Endothelial cell of umbilical vein (primary cell): ENCODE measurements around the gene NANOS3. TPM values are rescaled to one million over a fixed set of nuclear protein-coding genes. Genes with fewer than 3 reads are reported as not detected.
A peak's percentile ranks its signal among the peaks of the same experiment; 100 is the strongest.

Source experiments
- BruUV-seq: library from RNA; stranded (reverse); fragments of 400-500 nt; replicated peaks from 2 replicates; lab custom pipeline; 2021; lab: Mats Ljungman, UMichigan
- CTCF ChIA-PET: fragments of 300-600, 350-600 bp; sonication (Branson Sonifier 250); formaldehyde crosslinking; loops from one replicate; lab custom pipeline; 2021; ENCODE audit warnings: antibody characterized with exemption, inconsistent platforms; lab: Charles Lee
- POLR2A ChIA-PET: fragments of 300-600, 350-600 bp; sonication (Branson Sonifier 250); formaldehyde crosslinking; loops from one replicate; lab custom pipeline; 2021; ENCODE audit warnings: antibody characterized with exemption, inconsistent platforms; lab: Charles Lee
- DNase-seq: peaks from one replicate; pipeline ENCODE4 v3.0.0-alpha.2; 2011; ENCODE audit warnings: low read depth, low spot score
- FAIRE-seq: peaks from 2 replicates; lab custom pipeline; 2011; peaks lifted over from hg19 to GRCh38; lab: Jason Lieb, UNC
- H2AFZ ChIP-seq: 2 replicates; pipeline ENCODE4 v1.6.0; 2012; ENCODE audit warnings: low read depth, low read length, control low read depth, inconsistent platforms
- H3K27ac ChIP-seq: 2 replicates; pipeline ENCODE4 v1.5.1; 2011; ENCODE audit warnings: low read depth, mild to moderate bottlenecking, control low read depth, low read length, moderate library complexity; ENCODE audit not compliant: insufficient read depth
- H3K27me3 ChIP-seq, 2 experiments: 2 replicates each; pipeline versions ENCODE4 v1.6.0 to v1.6.1; 2011; ENCODE audit warnings: low read length in 2 of 2, mixed read lengths in 1 of 2; ENCODE audit not compliant: control insufficient read depth in 2 of 2, insufficient read depth in 2 of 2
- H3K36me3 ChIP-seq, 2 experiments: 2 replicates in 1 of 2; 3 replicates in 1 of 2; pipeline ENCODE4 v1.5.1; 2011; ENCODE audit warnings: low read length in 2 of 2, mild to moderate bottlenecking in 1 of 2, moderate library complexity in 1 of 2; ENCODE audit not compliant: control insufficient read depth in 2 of 2, insufficient read depth in 2 of 2; ENCODE audit errors: extremely low read depth in 1 of 2
- H3K4me1 ChIP-seq: 3 replicates; pipeline ENCODE4 v1.5.1; 2011; ENCODE audit warnings: mild to moderate bottlenecking, low read length; ENCODE audit not compliant: control insufficient read depth, insufficient read depth; ENCODE audit errors: extremely low read depth
- H3K4me2 ChIP-seq: 2 replicates; pipeline ENCODE4 v1.6.1; 2011; ENCODE audit warnings: low read length, control low read depth, mixed read lengths; ENCODE audit not compliant: insufficient read depth
- H3K4me3 ChIP-seq, 3 experiments: fragments of 200-600 bp in 1 of 3; sonication (generic), shearing (Covaris generic) in 1 of 3; replicated peaks in 1 of 3; 2 replicates each; pipeline ENCODE4 v1.5.1; 2011 to 2016; ENCODE audit warnings: control low read depth in 3 of 3, low read length in 3 of 3, mild to moderate bottlenecking in 2 of 3, inconsistent platforms in 1 of 3, low read depth in 1 of 3, moderate library complexity in 1 of 3; ENCODE audit not compliant: insufficient read depth in 1 of 3
- H3K79me2 ChIP-seq: 2 replicates; pipeline ENCODE4 v1.6.0; 2012; ENCODE audit warnings: low read length, inconsistent platforms; ENCODE audit not compliant: control insufficient read depth, insufficient read depth
- H3K9ac ChIP-seq: replicated peaks from 2 replicates; pipeline ENCODE3; 2011; ENCODE audit warnings: low read length, control low read depth; ENCODE audit not compliant: insufficient read depth; ENCODE audit errors: extremely low read depth
- H3K9me1 ChIP-seq: replicated peaks from 3 replicates; pipeline ENCODE4 v1.6.0; 2011; ENCODE audit warnings: mild to moderate bottlenecking, low read length; ENCODE audit not compliant: control insufficient read depth, insufficient read depth; ENCODE audit errors: extremely low read depth
- H3K9me3 ChIP-seq: replicated peaks from 2 replicates; pipeline ENCODE4 v1.5.1; 2012; ENCODE audit warnings: low read length, inconsistent platforms; ENCODE audit not compliant: control insufficient read depth, insufficient read depth
- H4K20me1 ChIP-seq: replicated peaks from 2 replicates; pipeline ENCODE3; 2011; ENCODE audit warnings: mild to moderate bottlenecking, low read length; ENCODE audit not compliant: control insufficient read depth, insufficient read depth; ENCODE audit errors: extremely low read depth
- EZH2 ChIP-seq: IDR thresholded peaks from 2 replicates; pipeline ENCODE4 v1.6.1; 2012; ENCODE audit warnings: borderline replicate concordance, low read depth, mild to moderate bottlenecking, moderate library complexity, low read length, inconsistent platforms; ENCODE audit not compliant: severe bottlenecking
- FOS ChIP-seq: IDR thresholded peaks from 2 replicates; pipeline ENCODE4 v1.6.1; 2011; ENCODE audit warnings: mild to moderate bottlenecking, low read length, moderate library complexity, borderline replicate concordance; ENCODE audit not compliant: insufficient read depth
- GATA2 ChIP-seq: IDR thresholded peaks from 2 replicates; pipeline ENCODE4 v1.7.0; 2011; ENCODE audit warnings: low read depth, mild to moderate bottlenecking, moderate library complexity, mixed read lengths, low read length; ENCODE audit not compliant: insufficient read length, insufficient read depth
- JUN ChIP-seq: IDR thresholded peaks from 2 replicates; pipeline ENCODE4 v1.6.1; 2011; ENCODE audit warnings: borderline replicate concordance, low read depth; ENCODE audit not compliant: insufficient read length, insufficient read depth
- MYC ChIP-seq: IDR thresholded peaks from one replicate; pipeline ENCODE4 v1.6.1; 2011; ENCODE audit warnings: mild to moderate bottlenecking, low read depth, low read length
- POLR2A ChIP-seq: IDR thresholded peaks from 2 replicates; pipeline ENCODE4 v1.6.1; 2012; ENCODE audit warnings: low read depth, mild to moderate bottlenecking, control low read depth, low read length
- POLR2AphosphoS5 ChIP-seq: IDR thresholded peaks from 2 replicates; pipeline ENCODE4 v1.6.1; 2012; ENCODE audit warnings: low read depth, mild to moderate bottlenecking, control low read depth, low read length, moderate library complexity; ENCODE audit not compliant: insufficient read depth
- dilution Hi-C: fragments of 300-500 bp; cut with MboI; formaldehyde crosslinking; loops from one replicate; pipeline ENCODE4 v1.15.0; 2019; ENCODE audit warnings: low sequenced_read_pairs; ENCODE audit not compliant: extremely low pct_ligation_motif_present
- intact Hi-C: fragments of 100-400 bp; cut with micrococcal nuclease; formaldehyde crosslinking; loops from one replicate; pipeline ENCODE4 v1.10.0; 2022
- polyA plus RNA-seq, 4 experiments: library from polyadenylated mRNA; depleted of rRNA in 3 of 4; stranded (reverse) in 3 of 4; unstranded in 1 of 4; fragments of >200 nt; gene quantifications; 2 replicates each; pipeline versions ENCODE4 v1.2.1 to v1.2.3, GENCODE V29; 2011 to 2012; ENCODE audit warnings: missing spikeins in 1 of 4
- total RNA-seq: library from RNA; stranded (reverse); gene quantifications from 2 replicates; pipeline ENCODE4 v1.2.3, GENCODE V29; 2021
- TF ChIP-seq, protein P1 (sequence below): IDR thresholded peaks from 2 replicates; pipeline ENCODE4 v1.6.1; 2011; ENCODE audit not compliant: insufficient read depth, insufficient read length
- TF ChIP-seq, protein P2 (sequence below), 2 donors: IDR thresholded peaks; 1 replicate in 1 of 2; 2 replicates in 1 of 2; pipeline ENCODE4 v1.5.1; 2011; ENCODE audit warnings: low read length in 2 of 2, mild to moderate bottlenecking in 2 of 2, moderate library complexity in 2 of 2, control low read depth in 1 of 2, inconsistent platforms in 1 of 2, low read depth in 1 of 2; ENCODE audit not compliant: insufficient read depth in 1 of 2; ENCODE audit errors: extremely low read depth in 1 of 2

The NANOS3 gene
- total and polyA plus RNA-seq, 2 donors (not counting 3 experiments of a cell fraction or from before 2014, with no cell fraction given) = 1.0 to 4.4 TPM

DNA sequence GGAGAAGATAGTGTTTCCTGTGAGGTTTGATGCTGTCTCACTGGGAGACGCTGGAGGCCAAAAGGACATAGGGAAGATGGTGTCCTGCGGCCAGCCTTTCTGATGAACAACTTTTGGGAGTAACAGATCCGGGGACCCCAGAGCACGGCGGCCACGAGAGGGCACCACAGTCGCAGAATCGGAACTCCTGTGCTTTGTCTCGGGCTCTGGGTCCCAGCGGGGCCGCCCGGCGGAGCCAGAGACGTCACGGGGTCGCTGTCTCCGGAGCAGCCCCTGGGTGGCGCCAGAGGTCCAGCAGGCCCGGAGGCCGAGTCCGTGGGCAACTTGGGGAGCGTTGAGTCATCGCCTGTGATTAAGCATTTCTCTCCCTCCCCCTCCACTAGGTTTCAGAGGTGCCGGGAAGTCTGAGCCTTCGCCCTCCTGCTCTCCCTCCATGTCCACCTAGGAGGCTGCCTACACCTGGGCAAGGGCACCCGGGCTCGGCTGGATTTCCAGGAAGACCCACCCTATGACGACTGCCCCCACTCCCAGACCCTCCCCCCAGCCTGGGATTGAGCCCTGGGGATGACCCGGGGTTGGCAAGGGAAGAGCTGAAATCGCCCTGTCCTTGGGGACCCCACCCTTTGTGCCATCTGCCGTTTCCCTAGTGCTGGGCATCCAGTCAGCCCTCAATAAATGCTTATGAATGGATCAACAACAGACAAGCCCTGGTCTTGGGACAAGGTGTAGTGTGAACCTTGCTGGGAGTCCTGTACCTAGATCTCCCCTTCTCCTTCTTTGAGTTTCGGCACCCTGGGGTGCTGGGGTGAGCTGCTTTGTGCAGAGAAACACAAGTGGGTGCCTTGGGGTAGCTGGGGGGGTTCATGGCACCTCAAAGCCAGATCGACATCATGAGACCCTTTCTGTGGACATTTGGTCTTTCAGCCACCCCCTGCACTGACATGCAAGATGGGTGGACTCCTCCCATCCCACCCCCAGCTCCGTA is 3.4 kb downstream of the NANOS3 start:
- Histone ChIP-seq H4K20me1 (no peaks in the 10 kb centered on the region), H3K4me2 (peak overlapping the region; percentile 37), H3K36me3 (no peaks in the 10 kb centered on the region), H3K27ac (peak overlapping the region; percentile 78), H3K9ac (peak overlapping the region; percentile 64), H3K27me3 (no peaks in the 10 kb centered on the region), H2AFZ (peak overlapping the region; percentile 76), H3K4me3 (peak overlapping the region in 1 of 3 experiments; percentile 4), H3K9me3 (no peaks in the 10 kb centered on the region), H3K9me1 (no peaks in the 10 kb centered on the region), H3K4me1 (peaks cover 5% of the 10 kb centered on the region), H3K79me2 (no peaks in the 10 kb centered on the region)
- TF ChIP-seq, protein P1, sequence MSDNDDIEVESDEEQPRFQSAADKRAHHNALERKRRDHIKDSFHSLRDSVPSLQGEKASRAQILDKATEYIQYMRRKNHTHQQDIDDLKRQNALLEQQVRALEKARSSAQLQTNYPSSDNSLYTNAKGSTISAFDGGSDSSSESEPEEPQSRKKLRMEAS = peak; percentile 43
- TF ChIP-seq, protein P2, sequence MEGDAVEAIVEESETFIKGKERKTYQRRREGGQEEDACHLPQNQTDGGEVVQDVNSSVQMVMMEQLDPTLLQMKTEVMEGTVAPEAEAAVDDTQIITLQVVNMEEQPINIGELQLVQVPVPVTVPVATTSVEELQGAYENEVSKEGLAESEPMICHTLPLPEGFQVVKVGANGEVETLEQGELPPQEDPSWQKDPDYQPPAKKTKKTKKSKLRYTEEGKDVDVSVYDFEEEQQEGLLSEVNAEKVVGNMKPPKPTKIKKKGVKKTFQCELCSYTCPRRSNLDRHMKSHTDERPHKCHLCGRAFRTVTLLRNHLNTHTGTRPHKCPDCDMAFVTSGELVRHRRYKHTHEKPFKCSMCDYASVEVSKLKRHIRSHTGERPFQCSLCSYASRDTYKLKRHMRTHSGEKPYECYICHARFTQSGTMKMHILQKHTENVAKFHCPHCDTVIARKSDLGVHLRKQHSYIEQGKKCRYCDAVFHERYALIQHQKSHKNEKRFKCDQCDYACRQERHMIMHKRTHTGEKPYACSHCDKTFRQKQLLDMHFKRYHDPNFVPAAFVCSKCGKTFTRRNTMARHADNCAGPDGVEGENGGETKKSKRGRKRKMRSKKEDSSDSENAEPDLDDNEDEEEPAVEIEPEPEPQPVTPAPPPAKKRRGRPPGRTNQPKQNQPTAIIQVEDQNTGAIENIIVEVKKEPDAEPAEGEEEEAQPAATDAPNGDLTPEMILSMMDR (IDR thresholded peaks at IDR 0.05; ENCODE audit: extremely low read depth in 1 of 2, insufficient read depth in 1 of 2, low read depth in 1 of 2, low read length in 2 of 2) = peak; percentile 100
- TF ChIP-seq EZH2 (no peak), MYC (no peak), JUN (peak; percentile 68), FOS (peak; percentile 95), GATA2 (no peak), POLR2AphosphoS5 (peak; percentile 85), POLR2A (no peak)
- DNase-seq (peak; percentile 96), FAIRE-seq (peak; percentile 98)
- CTCF ChIA-PET = interaction anchor here (0.7 to 8.1 kb wide), 12 partner anchors 9 to 526 kb away, joined by 3 to 74 read pairs (median 6); partner anchors contain the start of genes ASF1B, DCAF15, IL27RA and MISP3
- dilution Hi-C loops = no loop called here
- POLR2A ChIA-PET = no interaction called here
- TSS peak; percentile 72 for BruUV-seq
- intact Hi-C loops = loop anchor here (1.0 to 5.0 kb wide), 8 partner anchors 152 to 467 kb away; partner anchors contain the start of gene PRKACA
